GM10248 (cell line): ENCODE results near the gene HK1.
A peak's percentile ranks its signal among the peaks of the same experiment; 100 is the strongest.

ENCODE experiments used
- CTCF ChIA-PET: fragments of 300-600 bp; sonication (Branson Sonifier 250); formaldehyde crosslinking; extraction: SDS; loops from one replicate; lab custom pipeline; 2021; ENCODE audit warnings: antibody characterized with exemption; lab: Yijun Ruan, JAX
- POLR2A ChIA-PET: fragments of 350-650 bp; sonication (Branson Sonifier 250); formaldehyde crosslinking; extraction: SDS; loops from one replicate; lab custom pipeline; 2020; ENCODE audit warnings: antibody characterized with exemption; lab: Yijun Ruan, JAX
- DNase-seq: peaks from one replicate; pipeline ENCODE4 v3.0.0; 2012; ENCODE audit errors: extremely low spot score
- TF ChIP-seq, protein P1 (sequence below): IDR thresholded peaks from 2 replicates; pipeline ENCODE4 v1.5.1; 2012; ENCODE audit warnings: mild to moderate bottlenecking, low read depth; ENCODE audit errors: extremely low read depth, missing control alignments, control extremely low read depth

Gene HK1

DNA sequence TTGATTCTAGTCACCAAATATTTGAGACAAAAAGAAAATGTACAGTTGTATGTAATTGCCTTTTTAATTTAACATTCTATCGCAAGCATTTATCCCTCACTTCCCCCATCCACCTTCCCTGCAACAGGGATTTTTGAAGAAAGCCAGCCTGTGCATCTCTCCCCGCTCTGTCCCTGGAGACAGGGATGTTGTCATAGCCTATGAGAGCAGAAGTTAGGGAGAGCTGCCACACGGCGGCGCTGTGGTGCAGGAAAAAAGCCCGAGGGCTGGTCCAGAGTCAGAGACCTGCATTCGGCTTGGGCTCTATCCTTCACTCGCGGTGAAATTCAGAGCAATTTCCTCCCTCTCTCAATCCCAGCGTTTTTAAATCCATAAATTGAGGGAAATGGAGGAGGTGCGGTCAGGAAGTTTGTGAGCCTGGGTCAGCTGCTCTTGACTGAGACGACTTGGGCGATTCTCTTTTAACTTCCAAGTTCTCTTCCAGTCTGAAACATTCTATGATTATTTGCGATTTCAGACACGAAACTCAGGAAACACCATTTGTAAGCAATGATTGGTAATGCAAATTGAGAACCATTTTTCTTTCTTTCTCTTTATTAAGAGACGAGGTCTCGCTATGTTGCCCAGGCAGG is 40.7 kb upstream of the HK1 start:
- ChIA-PET POLR2A (no interaction called here), CTCF (interaction anchor here (0.7 to 8.2 kb wide), 14 partner anchors 8 to 271 kb away, joined by 3 to 80 read pairs (median 6); partner anchors contain the start of gene TSPAN15)
- TF ChIP-seq, protein P1, sequence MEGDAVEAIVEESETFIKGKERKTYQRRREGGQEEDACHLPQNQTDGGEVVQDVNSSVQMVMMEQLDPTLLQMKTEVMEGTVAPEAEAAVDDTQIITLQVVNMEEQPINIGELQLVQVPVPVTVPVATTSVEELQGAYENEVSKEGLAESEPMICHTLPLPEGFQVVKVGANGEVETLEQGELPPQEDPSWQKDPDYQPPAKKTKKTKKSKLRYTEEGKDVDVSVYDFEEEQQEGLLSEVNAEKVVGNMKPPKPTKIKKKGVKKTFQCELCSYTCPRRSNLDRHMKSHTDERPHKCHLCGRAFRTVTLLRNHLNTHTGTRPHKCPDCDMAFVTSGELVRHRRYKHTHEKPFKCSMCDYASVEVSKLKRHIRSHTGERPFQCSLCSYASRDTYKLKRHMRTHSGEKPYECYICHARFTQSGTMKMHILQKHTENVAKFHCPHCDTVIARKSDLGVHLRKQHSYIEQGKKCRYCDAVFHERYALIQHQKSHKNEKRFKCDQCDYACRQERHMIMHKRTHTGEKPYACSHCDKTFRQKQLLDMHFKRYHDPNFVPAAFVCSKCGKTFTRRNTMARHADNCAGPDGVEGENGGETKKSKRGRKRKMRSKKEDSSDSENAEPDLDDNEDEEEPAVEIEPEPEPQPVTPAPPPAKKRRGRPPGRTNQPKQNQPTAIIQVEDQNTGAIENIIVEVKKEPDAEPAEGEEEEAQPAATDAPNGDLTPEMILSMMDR = peak; percentile 96
- peak; percentile 87 for DNase-seq

DNA sequence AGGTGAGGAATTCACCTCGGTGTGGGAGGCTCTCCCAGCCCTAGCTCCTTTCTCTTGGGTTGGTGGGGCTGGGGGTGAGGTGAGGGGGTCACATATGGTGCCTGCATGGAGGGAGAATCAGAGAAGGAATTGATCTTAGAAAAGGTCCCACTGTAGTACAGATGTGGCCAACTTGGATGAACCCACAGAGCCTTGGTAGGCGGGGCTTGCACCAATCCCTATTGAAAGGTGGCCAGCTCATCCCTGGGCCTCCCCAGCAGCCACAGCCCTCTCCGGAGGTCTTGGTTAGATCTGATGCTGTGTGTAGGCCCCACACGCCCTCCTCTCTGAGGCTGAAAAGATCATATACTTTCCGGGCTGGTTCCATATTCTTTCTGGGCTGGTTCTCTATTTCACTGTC is 39.2 kb upstream of the HK1 start:
- ChIA-PET POLR2A (no interaction called here), CTCF (interaction anchor here (0.7 to 8.2 kb wide), 10 partner anchors 8 to 172 kb away, joined by 3 to 80 read pairs (median 4); no protein-coding TSS in a partner anchor)
- DNase-seq = no peak
- TF ChIP-seq, protein P1 = no peak

DNA sequence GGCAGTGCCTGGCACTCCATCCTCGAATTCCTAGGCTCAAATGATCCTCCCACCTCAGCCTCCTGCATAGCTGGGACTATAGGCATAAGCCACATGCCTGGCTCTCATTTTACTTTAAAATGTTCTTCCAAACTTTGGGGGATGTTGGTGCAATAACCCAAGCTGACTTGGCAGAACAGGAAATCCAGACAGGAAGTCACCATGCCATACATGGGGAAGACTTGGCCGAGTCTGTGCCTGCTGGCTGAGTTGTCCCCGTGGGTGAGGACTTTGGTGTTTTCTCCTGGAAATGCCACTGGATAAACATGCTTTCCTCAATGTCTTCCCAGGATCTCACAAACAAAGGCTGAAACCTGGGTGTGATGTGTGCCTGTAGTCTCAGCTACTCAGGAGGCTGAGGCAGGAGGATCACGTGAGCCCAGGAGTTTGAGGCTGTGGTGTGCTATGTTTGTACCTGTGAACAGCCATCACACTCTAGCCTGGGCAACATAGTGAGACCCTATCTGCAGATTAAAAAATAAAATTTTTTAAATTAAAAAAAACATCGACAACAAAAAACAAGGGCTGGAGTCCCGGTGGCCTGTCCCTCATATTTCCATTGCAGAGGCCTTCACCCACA is 38.4 kb upstream of the HK1 start:
- no peak for DNase-seq
- ChIA-PET POLR2A (no interaction called here), CTCF (interaction anchor here (0.7 to 8.2 kb wide), 7 partner anchors 9 to 171 kb away, joined by 3 to 80 read pairs (median 3); no protein-coding TSS in a partner anchor)
- TF ChIP-seq, protein P1 = no peak

DNA sequence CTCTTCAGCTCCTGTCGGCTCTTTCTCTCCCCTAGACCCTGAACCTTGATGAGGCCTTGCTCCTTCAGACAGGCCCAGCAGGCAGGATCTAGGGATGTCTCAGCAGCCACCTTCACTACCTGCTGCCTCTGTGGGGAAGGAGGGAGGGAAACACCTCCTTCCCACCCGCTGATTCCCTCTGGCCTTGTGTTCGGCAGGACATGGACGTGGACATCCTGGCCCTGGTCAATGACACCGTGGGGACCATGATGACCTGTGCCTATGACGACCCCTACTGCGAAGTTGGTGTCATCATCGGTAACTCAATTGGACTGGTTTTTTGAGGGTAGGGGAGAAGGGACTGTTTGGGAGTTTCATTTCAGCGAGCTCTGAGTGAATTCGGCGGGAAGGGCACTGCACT is 37.8 kb upstream of the HK1 start:
- ChIA-PET POLR2A (no interaction called here), CTCF (interaction anchor here (0.7 to 1.8 kb wide), 3 partner anchors 13 to 167 kb away, joined by 3 to 4 read pairs (median 4); no protein-coding TSS in a partner anchor)
- DNase-seq = no peak
- TF ChIP-seq, protein P1 = no peak

DNA sequence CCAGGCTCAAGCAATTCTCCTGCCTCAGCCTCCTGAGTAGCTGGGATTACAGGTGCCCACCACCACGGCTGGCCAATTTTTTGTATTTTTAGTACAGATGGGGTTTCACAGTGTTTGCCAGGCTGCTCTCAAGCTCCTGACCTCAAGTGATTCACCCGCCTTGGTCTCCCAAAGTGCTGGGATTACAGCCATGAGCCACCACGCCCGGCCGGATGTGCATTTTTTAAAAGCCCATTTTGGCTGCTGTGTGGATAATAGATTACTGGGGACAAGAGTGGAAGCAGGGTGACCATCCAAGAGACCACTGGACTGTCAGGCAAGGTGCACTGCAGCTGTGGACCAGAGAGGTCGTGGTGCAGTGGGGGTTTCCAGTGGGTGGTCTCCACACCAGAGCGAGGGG is 36.7 kb upstream of the HK1 start:
- DNase-seq = no peak
- ChIA-PET POLR2A (no interaction called here), CTCF (interaction anchor here (1.4 to 1.8 kb wide), 3 partner anchors 9 to 151 kb away, joined by 3 to 7 read pairs (median 4); no protein-coding TSS in a partner anchor)
- TF ChIP-seq, protein P1 = no peak

DNA sequence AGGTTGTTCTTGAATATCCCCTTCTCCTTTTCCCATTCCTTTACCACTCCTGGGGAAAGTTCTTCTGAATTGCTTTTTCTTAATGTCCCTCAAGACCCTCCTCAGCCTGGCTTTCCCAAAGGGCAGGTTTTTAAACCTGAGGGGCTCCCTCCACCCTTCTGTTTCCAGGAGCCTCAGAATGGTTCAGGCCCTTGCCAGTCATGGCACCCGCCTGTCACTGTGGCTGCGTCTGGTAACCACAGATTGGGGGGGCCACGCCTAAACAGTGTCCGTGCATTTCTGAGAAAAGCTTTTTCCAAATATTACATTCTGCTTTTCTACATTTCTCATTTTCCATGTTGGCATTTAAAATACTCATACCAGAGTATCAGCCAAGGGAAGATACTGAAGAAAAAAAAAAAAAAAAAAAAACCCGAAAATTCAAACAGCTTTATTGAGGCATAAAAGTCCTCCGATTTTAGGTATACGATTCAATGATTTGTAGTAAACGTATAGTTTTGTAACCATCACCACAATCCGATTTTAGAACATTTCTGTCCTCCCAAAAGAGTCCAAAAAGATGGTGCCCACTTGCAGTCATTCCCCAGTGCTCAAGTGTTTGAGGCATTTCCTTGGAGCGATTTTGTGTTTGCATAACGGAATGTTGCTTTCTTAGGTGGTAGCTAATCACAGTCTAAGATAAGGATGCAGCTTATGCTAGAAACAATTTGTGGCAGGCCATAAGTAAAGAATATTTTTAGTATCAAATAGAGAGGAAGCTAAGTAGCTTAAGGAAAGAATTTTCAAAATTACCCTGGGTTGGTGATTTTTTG is 36.0 kb upstream of the HK1 start:
- TF ChIP-seq, protein P1 = no peak
- POLR2A ChIA-PET = interaction anchor here (0.6 kb wide), 1 partner anchor 8 kb away, joined by 5 read pairs; no protein-coding TSS in a partner anchor
- CTCF ChIA-PET = interaction anchor here (1.0 to 1.8 kb wide), 5 partner anchors 9 to 166 kb away, joined by 3 to 7 read pairs (median 4); no protein-coding TSS in a partner anchor
- no peak for DNase-seq
